T-helper 1 cell treated with Interleukin-12 subunit alpha and Interleukin-12 subunit beta and Interleukin-4 antibody, amounts not matched to agents 30 ng/mL and 1 ng/mL, for 36 hours (primary cell): Measurements from ENCODE around the gene FUT8. TPM values are rescaled to one million over a fixed set of nuclear protein-coding genes. Genes with fewer than 3 reads are reported as not detected.

Experiments used
- intact Hi-C: fragments of 100-400 bp; cut with micrococcal nuclease; formaldehyde crosslinking; loops from one replicate; pipeline ENCODE4 v1.15.1; 2024
- total RNA-seq: library from RNA; stranded (reverse); gene quantifications from 2 replicates; pipeline ENCODE4 v1.2.3, GENCODE V29; 2022

FUT8 gene
- total RNA-seq, 1 donor from 2014 or later: 156 TPM

DNA sequence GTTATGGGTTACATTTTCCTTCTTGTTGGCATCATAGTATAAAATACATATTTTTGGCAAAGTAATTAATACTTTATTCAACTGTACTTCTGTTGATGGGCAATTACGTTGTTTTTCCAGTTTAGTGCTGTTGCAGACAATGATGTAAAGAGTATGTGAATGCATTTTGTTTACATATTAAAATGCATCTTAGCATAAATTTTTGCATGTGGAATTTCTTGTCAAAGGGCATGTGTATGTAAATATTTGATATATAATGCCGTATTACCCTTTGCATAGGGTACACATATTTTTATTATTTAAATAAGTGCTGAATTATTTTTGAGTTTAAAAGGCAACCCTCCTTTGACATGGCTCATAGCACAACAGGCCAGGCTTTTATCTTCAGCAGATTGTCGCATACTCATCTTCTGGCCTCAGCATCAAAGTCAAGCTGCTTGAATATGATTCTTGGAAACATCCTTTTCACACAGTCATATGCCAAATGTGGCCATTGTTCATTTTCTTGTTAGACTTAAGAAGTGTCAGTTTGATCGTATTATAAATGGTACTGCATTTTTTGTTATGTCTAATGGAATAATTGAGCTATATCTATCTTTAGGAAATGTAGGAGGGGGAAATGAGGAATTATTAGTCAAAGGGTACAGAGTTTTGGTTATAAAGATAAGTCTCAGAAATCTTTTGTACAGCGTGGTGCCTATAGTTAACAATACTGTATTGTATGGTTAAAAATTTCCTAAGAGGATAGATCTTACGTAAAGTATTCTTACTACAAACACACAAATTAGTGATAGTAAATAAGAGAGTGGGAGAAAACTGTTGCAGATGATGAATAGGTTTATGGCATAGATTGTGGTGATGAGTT lies 138.5 kb downstream of the FUT8 start:
- intact Hi-C loops: no loop called here

GRCh38 chr14:65552724-65553123 lies 140.2 kb downstream of the FUT8 start:
- intact Hi-C loops: no loop called here

- intact Hi-C loops: no loop called here
Measured at GRCh38 chr14:65554837-65555236, 142.3 kb downstream of the FUT8 start.

DNA sequence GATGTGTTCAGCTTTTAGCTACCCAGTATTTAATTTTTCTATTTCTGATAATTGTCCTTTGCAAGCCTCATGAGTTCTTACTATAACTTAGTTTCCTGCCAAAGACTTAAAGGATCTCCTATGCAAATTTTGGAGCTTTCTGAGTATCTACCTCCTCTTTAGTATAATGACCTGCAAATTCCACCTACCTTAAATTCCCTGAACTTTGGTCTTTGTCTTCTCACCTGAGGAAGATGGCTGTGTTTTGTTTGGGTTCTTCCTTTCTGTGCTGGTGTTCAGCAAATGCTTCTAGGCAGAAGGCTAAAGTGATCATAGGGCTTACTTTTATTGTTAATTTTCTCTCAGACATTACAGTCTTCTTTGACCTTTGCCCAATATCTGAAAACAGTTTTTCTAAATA lies 142.8 kb downstream of the FUT8 start:
- intact Hi-C loops: no loop called here

- intact Hi-C loops: no loop called here
Measured at GRCh38 chr14:65558363-65558762, 145.8 kb downstream of the FUT8 start.

DNA sequence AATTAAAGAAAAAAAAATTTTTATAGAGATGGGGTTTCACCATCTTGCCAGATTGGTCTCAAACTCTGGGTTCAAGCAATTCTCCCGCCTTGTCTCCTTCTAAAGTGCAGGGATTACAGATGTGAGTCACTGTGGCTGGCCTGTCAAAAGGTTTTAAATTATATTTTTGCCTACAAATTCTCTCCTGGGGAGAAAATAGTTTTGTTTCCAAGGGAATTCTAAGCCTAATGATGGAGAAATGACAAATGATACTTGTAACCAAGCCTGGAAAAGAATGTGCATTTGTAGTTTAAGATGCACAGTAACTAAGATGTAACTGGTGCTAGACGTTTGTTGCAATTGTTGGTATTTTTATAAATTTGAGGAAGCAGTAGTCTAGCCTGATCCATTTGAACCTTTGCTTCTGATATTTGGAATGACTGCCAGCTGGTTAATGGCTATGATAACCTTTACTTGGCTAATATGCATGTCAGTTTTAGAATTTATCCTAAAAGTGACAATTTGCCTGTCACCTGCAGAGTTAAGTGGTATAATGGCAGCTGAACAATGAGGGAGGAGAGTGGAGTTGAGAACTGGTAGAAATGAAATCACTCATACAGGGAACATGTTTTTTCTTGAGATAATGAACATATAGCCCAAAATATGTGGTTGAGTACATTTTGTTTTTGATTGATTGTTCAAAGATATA lies 148.0 kb downstream of the FUT8 start:
- intact Hi-C loops: no loop called here

DNA sequence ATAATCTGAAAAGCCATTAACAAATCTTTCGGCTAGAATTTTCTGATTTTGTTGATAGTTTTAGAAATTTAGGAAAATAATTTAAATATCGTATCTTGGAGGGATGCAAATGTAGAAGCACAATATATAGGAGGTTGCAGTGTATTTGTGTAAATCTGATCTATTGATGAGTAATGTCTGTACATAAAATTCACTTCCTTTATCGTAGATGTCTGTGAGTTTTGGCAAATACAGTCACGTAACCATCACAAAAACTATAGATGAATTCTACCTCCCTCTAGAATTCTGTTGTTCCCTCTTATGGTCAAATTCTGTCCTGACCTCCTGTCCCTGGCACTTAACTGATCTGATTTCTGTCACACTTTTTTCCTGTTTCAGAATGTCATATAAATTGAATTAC lies 151.8 kb downstream of the FUT8 start:
- intact Hi-C loops: no loop called here

- intact Hi-C loops: loop anchor here (5.0 kb wide), 1 partner anchor 56 kb away; no protein-coding TSS in a partner anchor
Measured at GRCh38 chr14:65565948-65566347, 153.4 kb downstream of the FUT8 start.

DNA sequence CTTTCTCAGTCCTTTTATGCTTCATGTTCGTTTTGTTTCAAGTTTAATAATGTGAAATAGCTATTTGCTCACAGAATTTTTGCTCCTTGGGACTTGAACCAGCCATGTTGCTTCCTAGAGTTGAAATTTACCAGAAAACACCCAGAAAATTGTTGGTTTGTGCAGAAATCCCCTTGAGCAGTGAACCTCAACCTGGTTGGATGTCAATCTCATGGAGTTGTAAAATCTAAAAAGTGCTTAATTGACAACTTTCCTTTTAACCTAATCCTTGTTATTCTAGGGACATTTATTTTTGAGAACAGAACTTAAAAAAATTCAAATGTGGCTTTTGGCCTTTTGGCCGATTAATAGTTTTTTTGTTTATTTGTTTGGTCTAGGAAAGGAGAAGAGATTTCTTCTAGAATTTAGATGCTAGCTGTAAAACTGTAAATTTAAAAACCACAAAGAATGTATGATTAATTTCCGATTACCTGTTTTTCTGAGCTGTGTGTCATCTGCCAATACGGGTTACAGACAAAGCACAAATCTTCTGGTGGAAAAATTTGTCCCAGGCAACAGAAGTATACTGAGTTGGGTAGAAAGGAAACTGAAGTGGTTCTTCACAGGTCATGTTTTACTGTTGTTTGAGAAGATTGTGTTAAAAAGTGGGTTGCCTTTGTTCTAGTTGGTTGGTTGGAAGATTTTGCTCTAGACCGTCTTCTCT lies 154.4 kb downstream of the FUT8 start:
- intact Hi-C loops: loop anchor here (5.0 kb wide), 1 partner anchor 55 kb away; no protein-coding TSS in a partner anchor

GRCh38 chr14:65574611-65575010 lies 162.1 kb downstream of the FUT8 start:
- intact Hi-C loops: no loop called here

GRCh38 chr14:65575389-65575788 lies 162.9 kb downstream of the FUT8 start:
- intact Hi-C loops: no loop called here

GRCh38 chr14:65580973-65581372 lies 168.4 kb downstream of the FUT8 start:
- intact Hi-C loops: no loop called here

GRCh38 chr14:65581378-65581777 lies 168.8 kb downstream of the FUT8 start:
- intact Hi-C loops: no loop called here

DNA sequence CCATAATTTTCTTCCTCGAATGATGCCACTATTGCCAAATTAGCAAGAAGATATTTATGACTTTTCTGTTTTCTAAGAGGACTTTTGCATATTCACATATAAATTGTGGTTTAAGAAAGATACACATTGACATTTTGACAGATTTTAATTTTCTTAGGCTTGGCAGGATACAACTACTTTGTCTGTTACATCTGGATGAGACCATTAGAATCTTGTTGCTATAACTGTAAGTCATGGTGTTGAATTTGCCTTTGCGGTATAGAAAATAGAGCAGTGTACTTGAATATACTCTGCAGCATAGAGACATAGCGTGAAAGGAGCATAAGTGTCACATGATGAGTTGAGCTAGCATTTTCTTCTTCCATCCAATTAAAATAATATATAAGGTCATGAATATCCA lies 169.3 kb downstream of the FUT8 start:
- intact Hi-C loops: no loop called here

DNA sequence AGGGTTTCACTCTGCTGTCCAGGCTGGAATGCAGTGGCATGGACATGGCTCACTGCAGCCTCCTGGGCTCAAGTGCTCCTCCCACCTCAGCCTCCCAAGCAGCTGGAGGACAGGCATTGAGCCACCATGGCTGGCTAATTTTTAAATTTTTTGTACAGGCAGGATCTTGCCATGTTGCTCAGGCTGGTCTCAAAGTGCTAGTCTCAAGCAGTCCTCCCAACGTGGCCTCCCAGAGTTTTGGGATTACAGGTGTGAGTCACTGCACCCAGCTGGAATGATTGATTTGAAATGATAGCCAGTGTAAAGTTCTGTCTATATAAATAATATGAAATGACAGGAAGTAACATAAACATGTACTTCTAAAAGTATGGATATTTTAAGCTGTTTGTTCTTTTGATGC lies 172.7 kb downstream of the FUT8 start:
- intact Hi-C loops: no loop called here

DNA sequence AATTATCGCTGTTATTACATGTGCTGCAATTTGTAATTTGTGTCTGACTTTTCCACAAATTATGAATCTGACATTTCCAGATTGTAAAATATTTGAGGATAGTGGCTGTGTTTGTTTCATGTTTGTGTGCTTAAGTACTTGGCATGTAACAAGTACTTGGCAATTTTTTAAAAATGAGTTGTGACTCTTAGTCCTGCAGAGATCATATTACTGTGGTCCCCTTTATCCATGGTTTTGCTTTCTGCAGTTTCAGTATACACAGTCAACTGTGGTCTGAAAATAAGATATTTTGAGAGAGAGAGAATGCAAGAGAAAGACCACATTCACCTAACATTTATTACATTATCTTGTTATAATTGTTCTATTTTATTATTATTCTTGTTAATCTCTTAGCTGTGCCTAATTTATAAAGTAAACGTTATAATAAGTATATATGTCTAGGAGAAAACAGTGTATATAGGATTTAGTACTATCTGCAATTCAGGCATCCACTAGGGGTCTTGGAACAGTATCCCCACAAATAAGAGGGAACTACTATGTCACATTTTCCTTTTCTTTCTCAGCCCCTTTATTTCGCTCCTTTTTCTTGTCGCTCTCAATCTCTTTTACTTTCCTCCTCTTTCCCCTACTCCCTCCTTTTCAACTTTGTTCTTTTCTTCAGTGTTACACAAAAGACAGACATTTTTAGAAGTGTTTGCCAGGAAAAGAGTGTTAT lies 176.1 kb downstream of the FUT8 start:
- intact Hi-C loops: no loop called here

GRCh38 chr14:65594153-65594881 lies 181.8 kb downstream of the FUT8 start:
- intact Hi-C loops: no loop called here

DNA sequence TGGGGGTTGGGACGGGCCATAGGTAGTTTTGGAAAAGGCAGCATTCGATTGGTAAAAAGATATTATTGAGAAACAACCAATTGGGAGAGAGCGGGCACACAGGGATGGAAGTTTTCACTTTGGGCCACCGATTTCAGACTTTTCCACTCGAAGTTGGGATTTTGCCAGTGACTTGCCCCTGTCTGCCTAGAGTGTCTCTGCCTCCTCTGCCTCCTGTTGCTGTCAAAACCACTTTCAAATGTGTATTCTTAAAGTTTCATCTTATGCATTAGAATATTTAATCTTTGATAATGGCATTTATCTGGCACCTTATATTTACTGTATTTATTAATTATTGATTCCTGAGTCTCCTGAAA lies 182.3 kb downstream of the FUT8 start:
- intact Hi-C loops: no loop called here

DNA sequence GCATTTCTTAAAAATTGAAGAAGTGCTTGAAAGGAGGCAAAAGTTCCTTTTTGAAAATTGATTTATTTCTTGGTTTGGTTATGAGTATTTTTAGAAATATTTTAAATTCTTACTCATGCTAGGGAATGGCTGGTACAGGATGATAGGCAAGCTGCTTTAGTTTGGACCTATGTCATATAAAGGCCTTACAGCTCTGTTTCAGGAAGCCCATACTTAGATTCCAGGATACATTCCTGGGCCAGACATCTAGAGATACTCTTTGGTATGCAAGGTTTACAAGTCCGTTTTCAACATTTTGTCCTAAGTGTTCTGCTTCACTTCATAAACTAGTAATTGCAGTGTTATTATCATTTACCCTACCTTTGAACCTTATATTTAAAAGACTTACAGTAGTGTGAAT lies 186.8 kb downstream of the FUT8 start:
- intact Hi-C loops: no loop called here

- intact Hi-C loops: loop anchor here (5.0 to 10.0 kb wide), 2 partner anchors 83 to 436 kb away; no protein-coding TSS in a partner anchor
Measured at GRCh38 chr14:65600742-65601141, 188.2 kb downstream of the FUT8 start.

- intact Hi-C loops: loop anchor here (5.0 to 10.0 kb wide), 2 partner anchors 87 to 440 kb away; no protein-coding TSS in a partner anchor
Measured at GRCh38 chr14:65604535-65604934, 192.0 kb downstream of the FUT8 start.
